Measurements from ENCODE around the gene CREB5. TPM values are rescaled to one million over a fixed set of nuclear protein-coding genes. Genes with fewer than 3 reads are reported as not detected.

The CREB5 gene
- total RNA-seq, 1 experiment from 2014 or later: 2.1 TPM

GRCh38 chr7:28375729-28376128 lies 36.6 kb upstream of the CREB5 start:
- no peaks in the 10 kb centered on the region for H3K79me2 ChIP-seq (ENCODE audit: low read depth)
- H2AFZ ChIP-seq: no peak overlapping the region
- no peak overlapping the region for H3K4me3 ChIP-seq
- POLR2A ChIA-PET (ENCODE audit: unreplicated experiment): interaction anchor here (0.6 kb wide), 1 partner anchor 1879 kb away, joined by 11 read pairs; no protein-coding TSS in a partner anchor
- H3K4me1 ChIP-seq (replicated peaks; ENCODE audit: insufficient read depth): peaks cover 16% of the 10 kb centered on the region
- BruUV-seq (replicated peaks): no TSS peak
- no peaks in the 10 kb centered on the region for H4K20me1 ChIP-seq (ENCODE audit: insufficient read depth)
- H3K27me3 ChIP-seq (ENCODE audit: insufficient read depth, low read depth): no peaks in the 10 kb centered on the region
- H3K27ac ChIP-seq: no peak overlapping the region
- no peaks in the 10 kb centered on the region for H3K9me3 ChIP-seq (ENCODE audit: insufficient read depth, low read depth)
- intact Hi-C loops (cut with micrococcal nuclease; ENCODE audit: unreplicated experiment): no loop called here
- no peak overlapping the region for H3K4me2 ChIP-seq
- no peaks in the 10 kb centered on the region for H3K9me2 ChIP-seq (ENCODE audit: insufficient read depth)
- CTCF ChIA-PET: interaction anchor here (0.7 kb wide), 1 partner anchor 154 kb away, joined by 13 read pairs; no protein-coding TSS in a partner anchor
- TF ChIP-seq EZH2 (IDR thresholded peaks at IDR 0.05; ENCODE audit: low read depth) (no peak), CTCF (conservative IDR thresholded peaks at IDR 0.05) (no peak)
- H3K36me3 ChIP-seq (ENCODE audit: low read depth): no peaks in the 10 kb centered on the region
- peaks cover 13% of the 10 kb centered on the region; the same call in 1 of the 2 replicates for H3F3A ChIP-seq (ENCODE audit: insufficient read depth, low read depth)
- no peak for DNase-seq

GRCh38 chr7:28376634-28377033 lies 35.7 kb upstream of the CREB5 start:
- peaks cover 16% of the 10 kb centered on the region for H3K4me1 ChIP-seq (replicated peaks; ENCODE audit: insufficient read depth)
- no peak overlapping the region for H3K4me2 ChIP-seq
- no peak overlapping the region for H3K4me3 ChIP-seq
- no peaks in the 10 kb centered on the region for H3K9me2 ChIP-seq (ENCODE audit: insufficient read depth)
- BruUV-seq (replicated peaks): no TSS peak
- H4K20me1 ChIP-seq (ENCODE audit: insufficient read depth): no peaks in the 10 kb centered on the region
- CTCF ChIA-PET: no interaction called here
- intact Hi-C loops (cut with micrococcal nuclease; ENCODE audit: unreplicated experiment): no loop called here
- no peak overlapping the region for H3K27ac ChIP-seq
- DNase-seq: no peak
- H3K9me3 ChIP-seq (ENCODE audit: insufficient read depth, low read depth): no peaks in the 10 kb centered on the region
- POLR2A ChIA-PET (ENCODE audit: unreplicated experiment): no interaction called here
- peaks cover 13% of the 10 kb centered on the region; the same call in 1 of the 2 replicates for H3F3A ChIP-seq (ENCODE audit: insufficient read depth, low read depth)
- H3K36me3 ChIP-seq (ENCODE audit: low read depth): no peaks in the 10 kb centered on the region
- no peak overlapping the region for H2AFZ ChIP-seq
- H3K79me2 ChIP-seq (ENCODE audit: low read depth): no peaks in the 10 kb centered on the region
- TF ChIP-seq CTCF (conservative IDR thresholded peaks at IDR 0.05) (no peak), EZH2 (IDR thresholded peaks at IDR 0.05; ENCODE audit: low read depth) (no peak)
- H3K27me3 ChIP-seq (ENCODE audit: insufficient read depth, low read depth): no peaks in the 10 kb centered on the region

- intact Hi-C loops (cut with micrococcal nuclease; ENCODE audit: unreplicated experiment): no loop called here
- Histone ChIP-seq H3F3A (ENCODE audit: insufficient read depth, low read depth) (peaks cover 13% of the 10 kb centered on the region; the same call in 1 of the 2 replicates), H3K79me2 (ENCODE audit: low read depth) (no peaks in the 10 kb centered on the region), H4K20me1 (ENCODE audit: insufficient read depth) (no peaks in the 10 kb centered on the region), H3K9me2 (ENCODE audit: insufficient read depth) (no peaks in the 10 kb centered on the region), H3K9me3 (ENCODE audit: insufficient read depth, low read depth) (no peaks in the 10 kb centered on the region), H3K4me2 (0 out of 2 replicates have a peak overlapping the region, but pooled peaks have one; percentile 5), H3K27ac (no peak overlapping the region), H2AFZ (no peak overlapping the region), H3K36me3 (ENCODE audit: low read depth) (no peaks in the 10 kb centered on the region), H3K27me3 (ENCODE audit: insufficient read depth, low read depth) (no peaks in the 10 kb centered on the region), H3K4me1 (replicated peaks; ENCODE audit: insufficient read depth) (peaks cover 16% of the 10 kb centered on the region), H3K4me3 (no peak overlapping the region)
- ChIA-PET POLR2A (ENCODE audit: unreplicated experiment) (no interaction called here), CTCF (no interaction called here)
- DNase-seq: peak in 1 of 2 experiments; percentile 86
- no TSS peak for BruUV-seq (replicated peaks)
- TF ChIP-seq EZH2 (IDR thresholded peaks at IDR 0.05; ENCODE audit: low read depth) (no peak), CTCF (conservative IDR thresholded peaks at IDR 0.05) (no peak)
Measured at GRCh38 chr7:28378574-28379149, 33.7 kb upstream of the CREB5 start.
